GM19467 (cell line): ENCODE results near the gene RSRC1.

Experiments
- ATAC-seq: cut with Tn5 transposase; IDR thresholded peaks from one replicate; pipeline ENCODE4 v1.9.1; 2021; ENCODE audit warnings: mild to moderate bottlenecking, moderate library complexity; ENCODE audit not compliant: unreplicated experiment

The RSRC1 gene

GRCh38 chr3:158127250-158128219 lies 17.6 kb downstream of the RSRC1 start:
- no peak for ATAC-seq

- ATAC-seq: no peak
Measured at GRCh38 chr3:158128755-158129154, 18.9 kb downstream of the RSRC1 start.

GRCh38 chr3:158134363-158134762 lies 24.5 kb downstream of the RSRC1 start:
- no peak for ATAC-seq

- ATAC-seq: no peak
Measured at GRCh38 chr3:158140396-158140795, 30.5 kb downstream of the RSRC1 start.

GRCh38 chr3:158148218-158148617 lies 38.3 kb downstream of the RSRC1 start:
- ATAC-seq: no peak

GRCh38 chr3:158152186-158152585 lies 42.3 kb downstream of the RSRC1 start:
- ATAC-seq: no peak

GRCh38 chr3:158158969-158159368 lies 49.1 kb downstream of the RSRC1 start:
- no peak for ATAC-seq

GRCh38 chr3:158159714-158160113 lies 49.8 kb downstream of the RSRC1 start:
- no peak for ATAC-seq

- ATAC-seq: no peak
Measured at GRCh38 chr3:158160958-158161357, 51.1 kb downstream of the RSRC1 start.

GRCh38 chr3:158165141-158165655 lies 55.3 kb downstream of the RSRC1 start:
- ATAC-seq: no peak

GRCh38 chr3:158165730-158166129 lies 55.8 kb downstream of the RSRC1 start:
- ATAC-seq: no peak

GRCh38 chr3:158166223-158166622 lies 56.3 kb downstream of the RSRC1 start:
- no peak for ATAC-seq

GRCh38 chr3:158167737-158168557 lies 58.1 kb downstream of the RSRC1 start:
- ATAC-seq: no peak

GRCh38 chr3:158169091-158169491 lies 59.2 kb downstream of the RSRC1 start:
- no peak for ATAC-seq

- no peak for ATAC-seq
Measured at GRCh38 chr3:158181096-158181495, 71.2 kb downstream of the RSRC1 start.

- ATAC-seq: no peak
Measured at GRCh38 chr3:158185711-158186110, 75.8 kb downstream of the RSRC1 start.

GRCh38 chr3:158200955-158201354 lies 91.1 kb downstream of the RSRC1 start:
- ATAC-seq: no peak

- ATAC-seq: no peak
Measured at GRCh38 chr3:158205324-158205723, 95.4 kb downstream of the RSRC1 start.

- ATAC-seq: peak; percentile 54
Measured at GRCh38 chr3:158205994-158206393, 96.1 kb downstream of the RSRC1 start.

GRCh38 chr3:158210067-158210466 lies 100.2 kb downstream of the RSRC1 start:
- no peak for ATAC-seq

- ATAC-seq: no peak
Measured at GRCh38 chr3:158213461-158213860, 103.6 kb downstream of the RSRC1 start.

GRCh38 chr3:158217992-158218391 lies 108.1 kb downstream of the RSRC1 start:
- ATAC-seq: no peak
